ENCODE measurements around the gene FOXC2.

FOXC2 gene

DNA sequence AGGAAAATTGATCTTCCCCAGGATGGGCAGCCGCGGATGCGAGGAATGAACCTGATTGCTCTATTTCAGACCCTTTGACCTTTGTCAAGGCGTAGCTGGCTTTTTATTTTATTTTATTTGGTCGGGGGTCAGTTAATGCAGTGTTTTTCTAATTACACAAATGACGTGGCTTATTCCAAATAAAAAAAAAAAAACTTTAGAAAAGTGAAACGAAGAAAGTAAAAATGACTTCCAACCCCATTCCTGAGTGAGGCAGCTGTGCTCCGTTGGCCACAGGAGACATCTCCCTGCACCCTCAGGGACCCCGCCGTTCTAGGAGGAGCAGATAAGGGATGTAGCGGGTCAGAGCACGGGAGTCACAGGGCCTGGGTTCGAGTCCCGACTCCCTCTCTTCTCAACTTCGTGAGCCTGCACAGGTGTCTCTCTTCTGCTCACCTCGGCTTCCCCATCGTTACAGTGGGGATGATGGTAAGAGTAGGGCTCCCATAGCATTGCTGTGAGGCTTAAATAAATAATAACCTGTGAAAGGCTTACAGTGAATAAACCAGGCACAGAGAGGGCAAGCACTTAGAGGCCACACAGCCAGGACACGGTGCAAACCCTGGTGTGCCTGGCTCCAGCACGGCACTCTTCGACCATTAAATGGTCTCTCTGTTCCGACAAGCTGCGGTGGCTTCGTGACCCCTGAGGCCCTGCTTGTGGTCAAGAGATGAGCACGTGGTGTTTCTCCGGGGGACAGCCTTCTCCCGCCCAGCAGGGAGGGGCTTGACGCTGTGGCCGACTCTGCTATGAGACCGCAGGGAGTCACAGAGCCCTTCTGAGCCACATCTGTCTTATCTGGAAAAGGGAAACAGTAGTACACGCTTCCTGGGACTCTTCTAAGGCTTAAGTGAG lies 46.1 kb upstream of the FOXC2 start:
- TF ChIP-seq TSHZ2 (CRISPR knock-in tag; IDR thresholded peaks at IDR 0.05) (no peak), ARNTL (CRISPR knock-in tag; IDR thresholded peaks at IDR 0.05; ENCODE audit: borderline replicate concordance, low read depth) (no peak), TOX (CRISPR knock-in tag; IDR thresholded peaks at IDR 0.05; ENCODE audit: borderline replicate concordance) (no peak), PPARA (CRISPR knock-in tag; IDR thresholded peaks at IDR 0.05; ENCODE audit: borderline replicate concordance) (no peak), ZFP3 (CRISPR knock-in tag; IDR thresholded peaks at IDR 0.05) (no peak), OSR1 (CRISPR knock-in tag; IDR thresholded peaks at IDR 0.05) (no peak), CSDC2 (CRISPR knock-in tag; IDR thresholded peaks at IDR 0.05) (no peak)
- TF ChIP-seq, protein P1, sequence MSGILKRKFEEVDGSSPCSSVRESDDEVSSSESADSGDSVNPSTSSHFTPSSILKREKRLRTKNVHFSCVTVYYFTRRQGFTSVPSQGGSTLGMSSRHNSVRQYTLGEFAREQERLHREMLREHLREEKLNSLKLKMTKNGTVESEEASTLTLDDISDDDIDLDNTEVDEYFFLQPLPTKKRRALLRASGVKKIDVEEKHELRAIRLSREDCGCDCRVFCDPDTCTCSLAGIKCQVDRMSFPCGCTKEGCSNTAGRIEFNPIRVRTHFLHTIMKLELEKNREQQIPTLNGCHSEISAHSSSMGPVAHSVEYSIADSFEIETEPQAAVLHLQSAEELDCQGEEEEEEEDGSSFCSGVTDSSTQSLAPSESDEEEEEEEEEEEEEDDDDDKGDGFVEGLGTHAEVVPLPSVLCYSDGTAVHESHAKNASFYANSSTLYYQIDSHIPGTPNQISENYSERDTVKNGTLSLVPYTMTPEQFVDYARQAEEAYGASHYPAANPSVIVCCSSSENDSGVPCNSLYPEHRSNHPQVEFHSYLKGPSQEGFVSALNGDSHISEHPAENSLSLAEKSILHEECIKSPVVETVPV (CRISPR knock-in tag; IDR thresholded peaks at IDR 0.05) = no peak
- no peak for ATAC-seq

- TF ChIP-seq ZNF565 (CRISPR knock-in tag; conservative IDR thresholded peaks at IDR 0.05; ENCODE audit: low read depth) (no peak), ESRRG (CRISPR knock-in tag; IDR thresholded peaks at IDR 0.05) (no peak), ZNF70 (CRISPR knock-in tag; IDR thresholded peaks at IDR 0.05) (no peak), ZFP3 (CRISPR knock-in tag; IDR thresholded peaks at IDR 0.05) (no peak), ZFP30 (CRISPR knock-in tag; IDR thresholded peaks at IDR 0.05) (no peak), OSR1 (CRISPR knock-in tag; IDR thresholded peaks at IDR 0.05) (no peak), PATZ1 (CRISPR knock-in tag; IDR thresholded peaks at IDR 0.05; ENCODE audit: borderline replicate concordance) (no peak), ZC3H10 (CRISPR knock-in tag; IDR thresholded peaks at IDR 0.05) (no peak), ZNF8 (CRISPR knock-in tag; IDR thresholded peaks at IDR 0.05) (no peak), BACH2 (CRISPR knock-in tag; IDR thresholded peaks at IDR 0.05; ENCODE audit: borderline replicate concordance) (no peak), GLIS3 (CRISPR knock-in tag; IDR thresholded peaks at IDR 0.05) (no peak)
- TF ChIP-seq, protein P1 (CRISPR knock-in tag; IDR thresholded peaks at IDR 0.05) = no peak
- 0 out of 3 replicates have a peak, but pooled peaks have one; percentile 9 for ATAC-seq
These were observed 45.1 kb upstream of the FOXC2 start for GRCh38 chr16:86521236-86522197.

DNA sequence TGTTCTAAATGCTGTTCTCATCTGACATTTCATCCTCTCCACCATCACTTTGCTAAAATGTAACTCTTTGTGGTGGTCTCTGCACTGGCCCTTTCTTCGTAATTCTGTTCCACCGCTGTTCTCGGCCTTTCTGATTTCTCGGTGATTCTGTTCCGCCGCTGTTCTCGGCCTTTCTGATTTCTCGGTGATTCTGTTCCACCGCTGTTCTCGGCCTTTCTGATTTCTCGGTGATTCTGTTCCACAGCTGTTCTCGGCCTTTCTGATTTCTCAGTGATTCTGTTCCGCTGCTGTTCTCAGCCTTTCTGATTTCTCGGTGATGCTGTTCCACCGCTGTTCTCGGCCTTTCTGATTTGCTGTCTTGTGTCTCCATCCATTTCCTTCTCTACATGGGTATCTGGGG lies 44.0 kb upstream of the FOXC2 start:
- ATAC-seq = no peak
- TF ChIP-seq ZNF8 (CRISPR knock-in tag; IDR thresholded peaks at IDR 0.05) (no peak), OSR1 (CRISPR knock-in tag; IDR thresholded peaks at IDR 0.05) (no peak), TCF4 (CRISPR knock-in tag; IDR thresholded peaks at IDR 0.05; ENCODE audit: borderline replicate concordance) (no peak), TSHZ2 (CRISPR knock-in tag; IDR thresholded peaks at IDR 0.05) (no peak), ISL1 (CRISPR knock-in tag; IDR thresholded peaks at IDR 0.05) (no peak), ZFP30 (CRISPR knock-in tag; IDR thresholded peaks at IDR 0.05) (no peak), PPARA (CRISPR knock-in tag; IDR thresholded peaks at IDR 0.05; ENCODE audit: borderline replicate concordance) (no peak), GLIS3 (CRISPR knock-in tag; IDR thresholded peaks at IDR 0.05) (no peak), CREB5 (CRISPR knock-in tag; IDR thresholded peaks at IDR 0.05; ENCODE audit: low read depth) (no peak), ZFP3 (CRISPR knock-in tag; IDR thresholded peaks at IDR 0.05) (no peak)
- TF ChIP-seq, protein P2, sequence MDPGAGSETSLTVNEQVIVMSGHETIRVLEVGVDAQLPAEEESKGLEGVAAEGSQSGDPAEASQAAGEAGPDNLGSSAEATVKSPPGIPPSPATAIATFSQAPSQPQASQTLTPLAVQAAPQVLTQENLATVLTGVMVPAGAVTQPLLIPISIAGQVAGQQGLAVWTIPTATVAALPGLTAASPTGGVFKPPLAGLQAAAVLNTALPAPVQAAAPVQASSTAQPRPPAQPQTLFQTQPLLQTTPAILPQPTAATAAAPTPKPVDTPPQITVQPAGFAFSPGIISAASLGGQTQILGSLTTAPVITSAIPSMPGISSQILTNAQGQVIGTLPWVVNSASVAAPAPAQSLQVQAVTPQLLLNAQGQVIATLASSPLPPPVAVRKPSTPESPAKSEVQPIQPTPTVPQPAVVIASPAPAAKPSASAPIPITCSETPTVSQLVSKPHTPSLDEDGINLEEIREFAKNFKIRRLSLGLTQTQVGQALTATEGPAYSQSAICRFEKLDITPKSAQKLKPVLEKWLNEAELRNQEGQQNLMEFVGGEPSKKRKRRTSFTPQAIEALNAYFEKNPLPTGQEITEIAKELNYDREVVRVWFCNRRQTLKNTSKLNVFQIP (CRISPR knock-in tag; IDR thresholded peaks at IDR 0.05; ENCODE audit: borderline replicate concordance, low read depth) = no peak
